Adrenal gland (tissue), 5 donors: ENCODE results near the gene CAD.

ENCODE experiments used
- POLR2A ChIP-seq, 2 donors: fragments of 450-650 bp; IDR thresholded peaks; one replicate each; pipeline ENCODE4 v1.6.1; 2017; ENCODE audit warnings: antibody characterized with exemption in 2 of 2, mild to moderate bottlenecking in 2 of 2, moderate library complexity in 1 of 2
- TF ChIP-seq, protein P1 (sequence below), 6 experiments: fragments of 450-650 bp in 4 of 6; fragments of 200-600 bp in 2 of 6; sonication (generic) in 1 of 6; IDR thresholded peaks; 1 replicate in 5 of 6; 2 replicates in 1 of 6; pipeline versions ENCODE4 v1.5.1 to v1.8.0; 2016 to 2021; ENCODE audit warnings: antibody characterized with exemption in 6 of 6, mild to moderate bottlenecking in 2 of 6, moderate library complexity in 1 of 6
- donor health status: DM: no; HTN: no; CAD: no.

DNA sequence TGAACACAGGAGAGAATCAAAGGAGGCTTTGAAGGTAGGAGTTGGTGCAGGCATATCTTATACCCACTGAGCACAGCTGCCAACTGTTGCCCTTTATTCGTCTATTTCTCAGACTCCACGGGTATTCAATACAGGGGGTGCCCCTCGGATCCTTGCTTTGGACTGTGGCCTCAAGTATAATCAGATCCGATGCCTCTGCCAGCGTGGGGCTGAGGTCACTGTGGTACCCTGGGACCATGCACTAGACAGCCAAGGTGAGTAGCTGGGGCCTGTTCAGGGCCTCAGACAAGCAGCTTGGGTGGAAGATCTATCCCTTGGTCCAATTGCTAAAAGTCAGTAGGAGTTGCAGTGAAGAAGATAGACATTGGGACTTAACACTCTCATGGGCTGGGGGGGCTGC, 5.2 kb downstream of the CAD start:
- TF ChIP-seq, protein P1, sequence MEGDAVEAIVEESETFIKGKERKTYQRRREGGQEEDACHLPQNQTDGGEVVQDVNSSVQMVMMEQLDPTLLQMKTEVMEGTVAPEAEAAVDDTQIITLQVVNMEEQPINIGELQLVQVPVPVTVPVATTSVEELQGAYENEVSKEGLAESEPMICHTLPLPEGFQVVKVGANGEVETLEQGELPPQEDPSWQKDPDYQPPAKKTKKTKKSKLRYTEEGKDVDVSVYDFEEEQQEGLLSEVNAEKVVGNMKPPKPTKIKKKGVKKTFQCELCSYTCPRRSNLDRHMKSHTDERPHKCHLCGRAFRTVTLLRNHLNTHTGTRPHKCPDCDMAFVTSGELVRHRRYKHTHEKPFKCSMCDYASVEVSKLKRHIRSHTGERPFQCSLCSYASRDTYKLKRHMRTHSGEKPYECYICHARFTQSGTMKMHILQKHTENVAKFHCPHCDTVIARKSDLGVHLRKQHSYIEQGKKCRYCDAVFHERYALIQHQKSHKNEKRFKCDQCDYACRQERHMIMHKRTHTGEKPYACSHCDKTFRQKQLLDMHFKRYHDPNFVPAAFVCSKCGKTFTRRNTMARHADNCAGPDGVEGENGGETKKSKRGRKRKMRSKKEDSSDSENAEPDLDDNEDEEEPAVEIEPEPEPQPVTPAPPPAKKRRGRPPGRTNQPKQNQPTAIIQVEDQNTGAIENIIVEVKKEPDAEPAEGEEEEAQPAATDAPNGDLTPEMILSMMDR (IDR thresholded peaks at IDR 0.05), result no peak
- TF ChIP-seq POLR2A (IDR thresholded peaks at IDR 0.05), result no peak
